ENCODE data around the gene SLC6A2. TPM values are rescaled to one million over a fixed set of nuclear protein-coding genes. Genes with fewer than 3 reads are reported as not detected.

The SLC6A2 gene
- total RNA-seq, 1 donor from 2014 or later, result 0.34 TPM

DNA sequence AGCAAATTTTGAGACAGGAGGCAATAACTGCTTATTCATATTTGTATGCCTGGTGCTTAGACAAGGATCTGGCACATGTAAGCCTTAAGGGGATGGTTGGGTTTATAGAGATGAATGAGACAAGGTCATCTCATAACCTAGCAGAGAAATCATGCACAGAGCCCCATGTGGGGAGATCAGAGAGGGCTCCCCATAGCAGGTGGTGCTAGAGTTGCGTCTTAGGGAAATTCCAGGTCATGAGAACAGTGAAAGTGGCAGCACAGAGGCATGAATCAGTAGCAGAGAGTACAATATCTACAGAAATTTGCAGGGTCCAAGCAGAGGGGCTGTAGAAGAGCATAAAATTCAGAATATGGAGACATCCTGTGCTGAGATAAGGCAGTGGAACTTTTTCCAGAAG lies 57.3 kb downstream of the SLC6A2 start:
- H3K9me3 Mint-ChIP-seq, result no peaks in the 10 kb centered on the region
- H3K27ac Mint-ChIP-seq, result no peak overlapping the region
- H3K4me1 Mint-ChIP-seq, result no peaks in the 10 kb centered on the region
- TF ChIP-seq, protein P1, sequence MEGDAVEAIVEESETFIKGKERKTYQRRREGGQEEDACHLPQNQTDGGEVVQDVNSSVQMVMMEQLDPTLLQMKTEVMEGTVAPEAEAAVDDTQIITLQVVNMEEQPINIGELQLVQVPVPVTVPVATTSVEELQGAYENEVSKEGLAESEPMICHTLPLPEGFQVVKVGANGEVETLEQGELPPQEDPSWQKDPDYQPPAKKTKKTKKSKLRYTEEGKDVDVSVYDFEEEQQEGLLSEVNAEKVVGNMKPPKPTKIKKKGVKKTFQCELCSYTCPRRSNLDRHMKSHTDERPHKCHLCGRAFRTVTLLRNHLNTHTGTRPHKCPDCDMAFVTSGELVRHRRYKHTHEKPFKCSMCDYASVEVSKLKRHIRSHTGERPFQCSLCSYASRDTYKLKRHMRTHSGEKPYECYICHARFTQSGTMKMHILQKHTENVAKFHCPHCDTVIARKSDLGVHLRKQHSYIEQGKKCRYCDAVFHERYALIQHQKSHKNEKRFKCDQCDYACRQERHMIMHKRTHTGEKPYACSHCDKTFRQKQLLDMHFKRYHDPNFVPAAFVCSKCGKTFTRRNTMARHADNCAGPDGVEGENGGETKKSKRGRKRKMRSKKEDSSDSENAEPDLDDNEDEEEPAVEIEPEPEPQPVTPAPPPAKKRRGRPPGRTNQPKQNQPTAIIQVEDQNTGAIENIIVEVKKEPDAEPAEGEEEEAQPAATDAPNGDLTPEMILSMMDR (IDR thresholded peaks at IDR 0.05; ENCODE audit: unreplicated experiment), result no peak
- DNase-seq (ENCODE audit: low spot score in 2 of 2, unreplicated experiment in 2 of 2), result no peak
- peaks cover 66% of the 10 kb centered on the region for H3K27me3 Mint-ChIP-seq (ENCODE audit: low read depth)
- H3K4me3 Mint-ChIP-seq, result no peak overlapping the region
- H3K36me3 Mint-ChIP-seq, result no peaks in the 10 kb centered on the region

DNA sequence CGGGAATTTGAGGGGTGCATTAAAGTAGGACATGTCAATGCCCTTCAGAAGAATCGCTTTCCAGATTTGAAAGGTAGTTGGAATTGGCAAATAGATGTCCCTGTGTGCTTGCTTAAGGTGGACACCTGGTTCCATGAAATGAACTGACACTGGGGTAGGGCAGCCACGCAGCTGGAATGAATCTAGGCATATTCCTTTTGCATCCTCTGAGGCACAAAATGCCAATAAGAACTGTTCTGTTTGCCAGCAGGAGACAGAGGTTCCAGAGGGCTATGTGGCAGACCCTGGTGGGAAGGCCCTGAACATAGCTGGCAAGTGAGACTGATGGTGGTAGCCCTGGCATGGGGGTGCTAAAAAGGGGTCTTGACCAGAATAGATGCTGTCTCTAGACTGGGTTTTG lies 61.5 kb downstream of the SLC6A2 start:
- peaks cover 10% of the 10 kb centered on the region for H3K9me3 Mint-ChIP-seq
- H3K36me3 Mint-ChIP-seq, result no peaks in the 10 kb centered on the region
- H3K27ac Mint-ChIP-seq, result no peak overlapping the region
- no peak for DNase-seq (ENCODE audit: low spot score in 2 of 2, unreplicated experiment in 2 of 2)
- H3K4me1 Mint-ChIP-seq, result no peaks in the 10 kb centered on the region
- TF ChIP-seq, protein P1 (IDR thresholded peaks at IDR 0.05; ENCODE audit: unreplicated experiment), result no peak
- peaks cover 89% of the 10 kb centered on the region for H3K27me3 Mint-ChIP-seq (ENCODE audit: low read depth)
- H3K4me3 Mint-ChIP-seq, result no peak overlapping the region

DNA sequence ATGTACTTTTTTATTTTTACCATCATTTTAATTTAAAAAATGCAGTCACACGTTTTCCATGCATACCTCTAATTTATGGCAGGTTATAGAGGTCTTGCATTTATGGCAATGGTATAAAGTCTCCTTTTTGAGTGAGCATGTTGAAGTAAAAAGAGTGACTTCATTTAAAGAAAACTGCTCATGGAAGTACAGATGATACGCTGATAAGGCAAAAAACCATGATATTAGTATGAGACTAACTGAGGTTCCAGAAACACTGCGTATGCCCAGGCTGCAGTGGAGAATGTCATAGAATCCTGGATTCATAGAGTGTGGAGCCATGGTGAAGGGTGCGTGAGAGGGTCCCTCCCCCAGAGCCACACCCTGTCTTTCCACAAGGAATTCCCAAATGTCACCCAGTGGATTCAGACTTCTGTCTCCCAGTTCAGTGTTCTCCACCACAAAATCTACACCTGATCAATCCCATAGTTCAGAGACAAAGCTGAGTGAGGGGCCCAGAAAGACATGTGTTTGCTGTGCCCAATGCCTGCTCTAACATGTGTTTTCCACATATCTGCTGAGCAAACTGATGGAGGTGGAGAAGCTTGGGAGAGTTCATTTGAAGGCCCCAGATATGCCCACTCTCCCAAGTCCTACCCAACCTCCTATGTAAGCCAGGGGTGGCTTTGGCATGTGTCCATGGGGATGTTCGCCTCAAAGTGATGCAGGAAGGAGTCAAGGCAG lies 69.4 kb downstream of the SLC6A2 start:
- no peak for DNase-seq (ENCODE audit: low spot score in 2 of 2, unreplicated experiment in 2 of 2)
- H3K4me3 Mint-ChIP-seq, result no peak overlapping the region
- no peak overlapping the region for H3K27ac Mint-ChIP-seq
- H3K36me3 Mint-ChIP-seq, result no peaks in the 10 kb centered on the region
- no peaks in the 10 kb centered on the region for H3K4me1 Mint-ChIP-seq
- TF ChIP-seq, protein P1 (IDR thresholded peaks at IDR 0.05; ENCODE audit: unreplicated experiment), result no peak
- peaks cover 20% of the 10 kb centered on the region for H3K9me3 Mint-ChIP-seq
- peaks cover 75% of the 10 kb centered on the region for H3K27me3 Mint-ChIP-seq (ENCODE audit: low read depth)

DNA sequence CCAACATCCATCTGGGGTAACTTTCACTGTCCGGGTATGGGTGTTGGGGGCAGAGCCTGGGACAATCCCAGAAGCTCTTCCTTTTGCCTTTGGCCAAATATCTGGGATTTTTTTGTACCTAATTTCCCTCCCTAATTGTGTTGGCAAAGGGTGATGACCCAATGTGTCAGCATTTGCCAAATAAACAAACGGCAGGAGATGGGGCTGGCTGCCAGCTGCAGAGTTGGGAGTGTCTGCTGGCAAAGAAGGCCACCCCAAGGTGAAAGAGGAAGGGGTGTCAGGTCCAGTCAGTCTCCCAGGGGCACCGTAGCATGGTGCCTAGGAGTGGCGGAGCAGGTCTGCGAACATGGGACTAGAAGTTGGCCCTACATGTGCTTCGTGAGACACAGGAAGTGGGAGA lies 73.0 kb downstream of the SLC6A2 start:
- no peak overlapping the region for H3K27ac Mint-ChIP-seq
- TF ChIP-seq, protein P1 (IDR thresholded peaks at IDR 0.05; ENCODE audit: unreplicated experiment), result no peak
- H3K4me1 Mint-ChIP-seq, result no peaks in the 10 kb centered on the region
- H3K36me3 Mint-ChIP-seq, result no peaks in the 10 kb centered on the region
- no peak overlapping the region for H3K4me3 Mint-ChIP-seq
- DNase-seq (ENCODE audit: low spot score in 2 of 2, unreplicated experiment in 2 of 2), result no peak
- H3K27me3 Mint-ChIP-seq (ENCODE audit: low read depth), result peaks cover 64% of the 10 kb centered on the region
- peaks cover 2% of the 10 kb centered on the region for H3K9me3 Mint-ChIP-seq

DNA sequence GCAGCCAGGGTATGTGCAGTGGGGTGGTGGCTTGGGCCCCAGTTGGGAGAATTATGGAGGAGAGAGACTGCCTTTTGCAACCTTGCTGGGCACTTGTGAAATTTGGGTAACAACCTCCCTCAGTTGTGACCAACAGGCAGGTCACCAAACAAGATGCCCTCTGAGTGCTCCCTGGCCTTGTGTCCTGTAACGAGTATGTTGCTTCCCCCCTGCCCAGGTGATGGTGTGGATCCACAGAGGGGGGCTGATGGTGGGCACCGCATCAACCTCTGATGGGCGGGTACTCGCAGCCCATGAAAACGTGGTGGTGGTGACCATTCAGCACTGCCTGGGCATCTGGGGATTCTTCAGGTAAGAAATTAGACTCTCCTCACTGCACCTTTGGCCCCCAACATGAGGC lies 74.3 kb downstream of the SLC6A2 start:
- Mint-ChIP-seq H3K36me3 (no peaks in the 10 kb centered on the region), H3K4me3 (no peak overlapping the region), H3K27ac (no peak overlapping the region), H3K4me1 (no peaks in the 10 kb centered on the region), H3K27me3 (ENCODE audit: low read depth) (peaks cover 65% of the 10 kb centered on the region), H3K9me3 (no peaks in the 10 kb centered on the region)
- TF ChIP-seq, protein P1 (IDR thresholded peaks at IDR 0.05; ENCODE audit: unreplicated experiment), result no peak
- DNase-seq (ENCODE audit: low spot score in 2 of 2, unreplicated experiment in 2 of 2), result no peak
